Mononuclear cell (primary cell): ENCODE results near the gene ACACA. TPM values are rescaled to one million over a fixed set of nuclear protein-coding genes. Genes with fewer than 3 reads are reported as not detected.

Source experiments
- H3K27me3 ChIP-seq: 2 replicates; pipeline ENCODE4 v1.6.0; 2011; ENCODE audit warnings: low read length, control low read depth; ENCODE audit not compliant: insufficient read depth
- H3K4me1 ChIP-seq: 2 replicates; pipeline ENCODE4 v1.5.1; 2011; ENCODE audit warnings: mild to moderate bottlenecking, low read length, control low read depth; ENCODE audit not compliant: insufficient read depth
- H3K4me3 ChIP-seq: 2 replicates; pipeline ENCODE4 v1.5.1; 2011; ENCODE audit warnings: mild to moderate bottlenecking, low read length, moderate library complexity
- H3K9me3 ChIP-seq: 2 replicates; pipeline ENCODE4 v1.5.1; 2011; ENCODE audit warnings: low read depth, mild to moderate bottlenecking, control low read depth, low read length
- total RNA-seq: library from RNA; depleted of rRNA; stranded (reverse); fragments of >200 nt; gene quantifications from one replicate; pipeline ENCODE4 v1.2.3, GENCODE V29; 2012

The ACACA gene
- total RNA-seq, 1 donor, result 21.9 TPM

DNA sequence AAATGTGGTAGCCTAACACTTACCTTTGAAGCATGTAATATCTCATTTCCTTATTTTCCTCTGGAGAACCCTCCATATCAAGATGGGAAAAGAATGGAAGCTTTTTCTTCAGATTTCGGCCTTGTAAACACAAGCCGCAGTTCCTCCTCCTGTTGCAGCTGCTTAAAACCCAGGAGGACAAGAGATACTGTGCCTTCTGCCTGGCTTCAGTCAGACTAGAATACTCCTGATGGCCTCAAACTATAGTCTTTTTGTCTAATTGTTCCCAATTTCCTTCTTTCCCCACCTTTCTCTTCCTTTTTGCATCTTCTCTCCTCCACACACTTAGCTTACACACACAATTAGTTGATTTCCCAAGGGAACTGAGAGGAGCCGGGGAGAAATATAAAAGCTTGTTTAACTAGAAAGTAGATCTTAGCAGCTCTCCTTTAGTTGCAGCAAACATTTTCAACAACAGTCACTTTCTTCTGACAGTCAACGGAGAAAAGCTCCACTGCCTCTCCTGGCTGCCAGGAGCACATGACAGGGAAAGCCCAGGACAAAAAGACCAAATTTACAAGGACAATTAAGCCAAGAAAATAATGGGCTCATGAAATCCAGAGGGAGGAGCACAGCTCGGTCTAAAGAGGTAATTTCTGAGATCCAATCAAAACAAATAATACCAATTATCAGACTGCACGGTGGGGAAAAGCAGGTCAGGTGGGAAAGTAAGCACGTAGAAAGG is 107.2 kb downstream of the ACACA start:
- Histone ChIP-seq H3K27me3 (no peaks in the 10 kb centered on the region), H3K4me3 (no peak overlapping the region), H3K4me1 (no peaks in the 10 kb centered on the region), H3K9me3 (no peaks in the 10 kb centered on the region)

DNA sequence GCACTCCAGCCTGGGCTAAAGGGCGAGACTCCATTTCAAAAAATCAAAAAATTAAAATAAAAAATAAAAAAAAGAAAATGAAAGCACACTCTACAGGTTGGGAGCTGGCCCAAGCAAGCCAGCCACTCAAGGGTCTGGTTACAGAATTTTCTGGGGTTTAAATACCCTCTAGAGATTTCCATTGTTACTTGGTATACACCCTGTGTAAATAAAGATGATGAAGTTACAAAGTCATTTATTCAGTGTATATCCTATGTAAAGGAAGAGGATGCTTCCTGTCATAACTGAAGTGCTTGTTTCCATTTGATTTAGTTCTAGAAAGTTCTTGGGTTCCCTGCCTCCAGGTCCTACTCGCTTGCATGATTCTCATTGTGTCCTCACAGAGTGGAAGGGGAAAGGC is 110.7 kb downstream of the ACACA start:
- no peaks in the 10 kb centered on the region for H3K27me3 ChIP-seq
- H3K9me3 ChIP-seq, result no peaks in the 10 kb centered on the region
- H3K4me1 ChIP-seq, result peaks cover 4% of the 10 kb centered on the region
- H3K4me3 ChIP-seq, result no peak overlapping the region

DNA sequence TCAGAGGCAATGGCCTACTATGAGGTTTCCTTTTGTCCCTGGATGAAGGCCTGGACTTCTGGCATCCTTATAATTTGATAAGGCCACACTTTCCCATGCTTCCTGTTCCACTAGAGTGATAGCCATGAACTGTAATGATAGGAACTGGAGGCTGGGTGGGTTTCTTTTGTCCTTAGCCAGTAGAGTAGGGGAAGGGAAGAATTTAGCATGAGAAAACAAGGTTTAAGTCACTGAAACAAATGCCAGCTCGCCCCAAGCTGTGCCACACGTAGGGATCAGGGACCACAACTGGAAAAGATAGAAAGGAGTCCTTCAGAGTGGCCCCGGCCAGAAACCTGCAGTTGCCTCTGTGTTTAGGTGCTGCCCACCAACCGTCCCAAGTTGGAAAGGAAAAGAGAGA is 111.7 kb downstream of the ACACA start:
- Histone ChIP-seq H3K27me3 (no peaks in the 10 kb centered on the region), H3K4me1 (peaks cover 10% of the 10 kb centered on the region), H3K9me3 (no peaks in the 10 kb centered on the region), H3K4me3 (no peak overlapping the region)

DNA sequence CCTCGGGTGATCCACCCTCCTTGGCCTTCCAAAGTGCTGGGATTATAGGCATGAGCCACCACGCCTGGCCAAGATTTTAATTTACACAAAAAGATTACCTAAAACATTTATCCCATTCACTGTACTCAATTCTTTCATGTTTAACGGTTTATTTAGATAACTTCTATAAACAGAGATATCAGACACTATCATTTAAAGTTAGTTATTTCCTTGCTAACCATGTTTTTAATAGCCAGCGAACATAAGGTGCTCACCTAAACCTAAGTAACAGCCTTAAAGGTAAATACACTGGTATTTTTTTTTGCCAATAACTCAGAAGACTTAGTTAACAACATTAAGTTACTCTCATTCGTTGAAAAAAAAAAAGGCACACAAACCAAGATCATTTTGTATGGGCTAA is 112.9 kb downstream of the ACACA start:
- H3K4me1 ChIP-seq, result peaks cover 14% of the 10 kb centered on the region
- no peaks in the 10 kb centered on the region for H3K27me3 ChIP-seq

DNA sequence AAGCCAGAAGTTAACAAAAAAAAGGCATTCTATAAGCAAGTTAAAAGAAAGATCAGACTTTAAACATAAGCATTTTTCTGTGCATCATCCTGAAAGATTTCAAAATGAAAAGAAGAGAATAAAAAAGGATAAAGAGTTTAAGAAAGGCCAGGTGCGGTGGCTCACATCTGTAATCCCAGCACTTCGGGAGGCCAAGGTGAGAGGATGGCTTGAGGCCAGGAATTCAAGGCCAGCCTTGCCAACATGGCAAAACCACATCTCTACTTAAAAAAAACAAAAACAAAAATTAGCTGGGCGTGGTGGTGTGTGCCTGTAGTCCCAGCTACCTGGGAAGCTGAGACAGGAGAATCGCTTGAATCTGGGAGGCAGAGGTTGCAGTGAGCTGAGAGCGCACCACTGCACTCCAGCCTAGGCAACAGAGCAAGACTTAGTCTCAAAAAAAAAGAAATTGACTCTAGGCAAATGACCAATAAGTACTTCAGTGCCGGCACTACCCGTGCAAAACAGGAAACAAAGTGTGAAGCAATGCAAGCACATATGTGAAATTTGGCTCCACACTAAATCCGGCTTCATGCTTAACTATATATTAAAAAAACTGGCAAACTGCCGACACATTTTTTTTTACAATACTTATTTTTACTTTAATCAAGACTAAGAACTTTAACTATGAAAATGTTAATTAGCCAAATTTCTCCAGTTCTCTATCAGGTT is 114.1 kb downstream of the ACACA start:
- Histone ChIP-seq H3K27me3 (no peaks in the 10 kb centered on the region), H3K4me3 (no peak overlapping the region)

More for the DNA sequence above, 112.9 kb downstream of the ACACA start:
- H3K4me3 ChIP-seq, result no peak overlapping the region
- H3K9me3 ChIP-seq, result no peaks in the 10 kb centered on the region

DNA sequence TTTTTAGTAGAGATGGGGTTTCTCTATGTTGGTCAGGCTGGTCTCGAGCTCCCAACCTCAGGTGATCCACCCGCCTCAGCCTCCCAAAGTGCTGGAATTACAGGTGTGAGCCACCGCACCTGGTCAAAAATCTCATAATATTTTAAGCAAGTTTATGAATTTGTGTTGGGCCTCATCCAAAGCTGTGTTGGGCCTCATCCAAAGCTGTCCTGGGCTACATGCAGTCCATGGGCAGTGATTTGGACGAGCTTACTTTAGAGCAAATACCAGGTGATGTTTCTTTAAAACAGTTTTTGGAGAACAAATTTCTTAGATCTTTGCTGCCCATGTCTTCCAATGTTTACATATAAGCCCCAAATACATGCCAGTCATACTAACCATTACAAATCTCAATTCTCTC is 115.3 kb downstream of the ACACA start:
- H3K4me3 ChIP-seq, result no peak overlapping the region
- no peaks in the 10 kb centered on the region for H3K27me3 ChIP-seq
- H3K4me1 ChIP-seq, result peaks cover 14% of the 10 kb centered on the region
- H3K9me3 ChIP-seq, result no peaks in the 10 kb centered on the region

More for the DNA sequence above, 114.1 kb downstream of the ACACA start:
- H3K4me1 ChIP-seq, result peaks cover 14% of the 10 kb centered on the region
- no peaks in the 10 kb centered on the region for H3K9me3 ChIP-seq

DNA sequence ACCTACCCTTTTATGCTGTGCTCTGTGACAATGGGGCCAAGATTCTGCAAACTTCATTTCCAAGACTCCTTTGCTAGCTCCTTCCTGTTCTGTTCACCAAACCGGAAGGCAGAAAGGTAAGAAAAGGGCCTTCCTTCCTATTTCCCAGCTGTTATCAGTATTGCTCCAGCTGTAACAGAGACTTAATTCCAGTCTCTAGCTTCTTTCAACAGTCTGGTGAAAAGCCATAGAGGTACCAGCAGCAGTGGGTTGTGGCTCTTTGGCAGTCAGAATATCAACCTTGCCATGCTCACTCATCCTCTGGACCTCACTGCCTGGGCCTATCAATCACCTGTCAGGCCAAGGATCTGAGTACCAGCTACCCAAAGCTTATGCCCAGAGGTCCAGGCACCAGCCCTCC is 120.2 kb downstream of the ACACA start:
- Histone ChIP-seq H3K27me3 (no peaks in the 10 kb centered on the region), H3K4me1 (peaks cover 10% of the 10 kb centered on the region), H3K9me3 (no peaks in the 10 kb centered on the region), H3K4me3 (no peak overlapping the region)

DNA sequence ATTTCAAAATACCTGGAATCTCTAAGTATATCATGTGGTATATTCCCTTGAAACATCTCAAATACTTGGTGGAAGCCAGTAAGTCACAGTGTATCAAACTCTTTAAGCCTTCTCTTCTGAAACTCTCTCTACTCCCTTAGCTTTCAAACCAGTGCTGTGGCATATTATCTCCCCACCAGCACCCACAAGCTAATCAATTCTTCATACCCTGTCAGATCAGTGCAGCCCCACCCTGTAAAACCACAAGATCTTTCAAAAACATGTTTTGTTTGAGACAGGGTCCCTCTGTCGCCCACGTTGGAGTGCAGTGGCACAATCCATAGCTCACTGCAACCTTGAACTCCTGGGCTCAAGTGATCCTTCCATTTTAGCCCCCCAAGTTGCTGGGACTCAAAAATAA is 122.4 kb downstream of the ACACA start:
- no peaks in the 10 kb centered on the region for H3K27me3 ChIP-seq
- no peak overlapping the region for H3K4me3 ChIP-seq
- H3K9me3 ChIP-seq, result no peaks in the 10 kb centered on the region
- no peaks in the 10 kb centered on the region for H3K4me1 ChIP-seq

DNA sequence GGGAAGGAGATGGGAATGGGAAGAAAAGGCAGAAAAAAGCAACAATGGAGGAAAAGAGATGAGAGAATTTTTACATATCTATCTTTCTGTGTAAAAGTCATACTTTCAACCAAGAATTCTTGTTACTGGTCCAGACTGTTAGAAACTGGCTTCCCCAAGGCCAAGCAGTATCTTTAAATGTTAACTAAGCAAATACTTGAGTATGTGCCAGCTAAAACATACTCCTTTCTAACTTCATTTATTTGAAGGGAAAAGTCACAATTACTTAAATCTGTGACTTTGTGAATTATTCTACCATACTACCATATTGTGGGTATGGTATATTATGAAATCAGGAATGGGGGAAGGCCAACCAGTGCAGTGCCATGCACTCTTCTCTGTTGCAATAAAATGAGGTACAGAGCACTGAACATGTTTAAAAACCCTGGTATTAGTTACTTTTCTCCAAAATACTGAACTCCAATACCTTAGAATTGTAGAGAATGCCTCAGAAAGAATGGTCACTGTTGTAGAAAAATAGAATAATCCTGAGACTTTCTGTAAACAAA is 123.1 kb downstream of the ACACA start:
- no peaks in the 10 kb centered on the region for H3K9me3 ChIP-seq

DNA sequence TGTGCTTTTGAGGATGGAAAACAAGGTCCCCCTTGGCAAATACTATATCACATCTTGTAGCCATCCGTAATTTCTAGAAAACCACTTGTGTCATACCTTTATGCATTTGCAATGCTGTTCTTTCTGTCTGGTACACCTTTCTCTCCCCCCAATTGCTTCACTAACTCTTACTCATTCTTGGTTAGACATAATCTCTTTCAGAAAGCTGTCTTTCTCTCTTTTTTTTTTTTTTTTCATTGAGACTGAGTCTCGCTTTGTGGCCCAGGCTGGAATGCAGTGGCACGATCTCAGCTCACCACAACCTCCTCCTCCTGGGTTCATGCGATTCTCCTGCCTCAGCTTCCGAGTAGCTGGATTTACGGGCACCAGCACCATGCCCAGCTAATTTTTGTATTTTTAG is 125.8 kb downstream of the ACACA start:
- Histone ChIP-seq H3K9me3 (no peaks in the 10 kb centered on the region), H3K27me3 (no peaks in the 10 kb centered on the region), H3K4me1 (no peaks in the 10 kb centered on the region), H3K4me3 (no peak overlapping the region)

More for the DNA sequence above, 123.1 kb downstream of the ACACA start:
- no peak overlapping the region for H3K4me3 ChIP-seq
- H3K4me1 ChIP-seq, result no peaks in the 10 kb centered on the region
- no peaks in the 10 kb centered on the region for H3K27me3 ChIP-seq

DNA sequence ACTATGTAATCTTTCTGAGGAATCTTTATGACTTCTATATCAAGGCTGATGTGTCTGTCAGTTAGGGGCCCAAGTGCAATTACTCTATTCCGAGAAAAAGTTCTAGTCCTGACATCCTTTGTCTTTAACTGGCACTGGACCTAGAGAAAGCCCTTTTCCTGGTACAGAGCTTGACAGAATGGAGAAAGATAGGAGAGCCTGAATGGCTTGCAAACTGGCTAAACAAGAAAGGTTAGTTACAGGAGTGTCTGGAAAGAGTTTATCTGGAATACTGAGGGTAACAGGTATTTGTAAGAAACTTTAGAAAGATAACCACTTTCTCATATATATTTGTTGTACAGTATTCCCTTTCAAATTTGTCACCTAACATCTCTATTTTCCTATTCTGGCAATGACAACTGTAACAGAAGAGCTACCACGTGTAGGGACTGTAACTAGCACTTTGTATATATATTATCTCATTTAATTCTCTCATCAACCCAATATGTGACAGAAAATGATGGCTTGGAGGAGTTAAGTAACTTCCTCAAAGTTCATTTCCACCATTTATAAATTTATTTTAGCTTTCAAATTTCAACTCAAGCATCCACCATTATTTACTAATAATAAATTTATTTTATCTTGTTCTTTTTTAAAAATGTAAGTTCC is 128.3 kb downstream of the ACACA start:
- no peaks in the 10 kb centered on the region for H3K9me3 ChIP-seq
- H3K4me3 ChIP-seq, result no peak overlapping the region
- no peaks in the 10 kb centered on the region for H3K27me3 ChIP-seq
- H3K4me1 ChIP-seq, result peaks cover 11% of the 10 kb centered on the region

DNA sequence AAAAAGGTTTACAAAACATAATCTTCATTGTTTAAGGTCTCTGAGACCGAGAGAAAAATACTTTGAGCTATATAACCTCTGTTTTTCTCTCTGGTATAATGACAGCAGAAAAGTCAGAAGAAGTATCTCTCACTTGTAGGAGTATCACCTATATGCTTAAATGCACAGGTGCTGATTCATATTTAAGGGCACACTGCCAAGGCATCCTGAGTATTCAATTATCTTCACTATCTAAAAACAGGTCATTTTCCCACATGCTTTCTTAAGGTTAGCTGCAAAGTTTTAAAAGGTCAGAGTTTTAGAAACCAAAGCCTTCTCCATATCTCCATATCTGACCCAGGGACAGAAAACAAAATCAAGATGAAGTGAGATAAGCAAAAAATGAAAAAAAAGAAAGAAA is 130.2 kb downstream of the ACACA start:
- no peak overlapping the region for H3K4me3 ChIP-seq
- no peaks in the 10 kb centered on the region for H3K27me3 ChIP-seq
- H3K4me1 ChIP-seq, result peaks cover 14% of the 10 kb centered on the region
- H3K9me3 ChIP-seq, result no peaks in the 10 kb centered on the region

DNA sequence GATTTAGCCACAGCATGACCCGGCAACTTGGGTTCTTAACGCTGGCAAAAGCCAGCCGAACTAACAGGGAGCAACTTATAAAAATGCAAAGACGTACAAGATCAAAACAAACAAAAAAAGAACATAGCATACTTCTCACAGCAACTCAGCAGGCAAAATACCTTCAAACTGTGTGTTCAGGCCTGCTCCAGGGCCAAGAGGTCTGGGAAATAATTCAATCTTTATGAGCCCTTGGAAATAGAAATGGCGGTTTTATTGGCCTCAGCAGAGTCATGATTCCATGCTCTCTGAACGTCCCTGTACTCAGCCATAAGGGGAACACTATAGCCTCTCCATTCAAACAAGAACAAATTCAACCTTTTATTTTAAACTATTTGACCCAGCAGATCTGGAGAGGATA is 132.2 kb downstream of the ACACA start:
- Histone ChIP-seq H3K9me3 (no peaks in the 10 kb centered on the region), H3K4me1 (peaks cover 14% of the 10 kb centered on the region), H3K27me3 (no peaks in the 10 kb centered on the region), H3K4me3 (no peak overlapping the region)

DNA sequence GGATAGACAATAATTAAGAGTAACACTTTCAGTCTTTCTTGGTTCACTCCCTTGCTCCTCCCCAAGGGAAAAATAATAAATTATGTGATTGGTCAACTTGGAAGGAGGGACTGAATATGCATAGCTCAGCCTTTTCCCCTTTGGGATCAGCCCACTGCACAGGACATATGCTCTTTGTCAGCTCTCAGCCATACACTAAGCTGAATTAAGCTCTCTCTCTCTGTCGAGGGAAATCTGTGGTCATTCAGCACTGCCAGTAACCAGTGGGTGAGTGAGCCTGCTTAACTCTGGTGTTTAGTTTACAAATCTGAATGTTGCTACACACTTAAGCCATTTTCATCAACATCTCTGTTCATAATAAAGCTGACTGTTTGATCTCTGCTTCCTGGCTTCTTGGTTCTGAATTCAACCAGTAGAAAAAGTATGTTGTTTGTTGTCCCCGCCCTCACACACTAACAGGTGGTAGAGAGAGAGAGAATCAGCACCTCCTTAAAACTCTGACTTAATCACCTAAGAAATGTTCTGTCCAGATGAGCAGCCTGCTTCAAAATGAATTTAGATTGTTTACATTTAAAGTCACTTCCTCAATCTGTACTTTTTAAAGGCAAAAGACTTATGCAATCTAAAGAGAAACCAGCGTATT is 133.1 kb downstream of the ACACA start:
- Histone ChIP-seq H3K4me1 (peaks cover 14% of the 10 kb centered on the region), H3K9me3 (no peaks in the 10 kb centered on the region), H3K4me3 (no peak overlapping the region), H3K27me3 (no peaks in the 10 kb centered on the region)
